LoVo (cell line): ENCODE measurements around the gene ATRNL1.
"Not testable (repeated sequence)": the region's sequence is repeated elsewhere in the genome, so short reads cannot be mapped to it uniquely, and the experiment has no call there.

Experiments used
- DNase-seq: peaks from one replicate; pipeline ENCODE4 v3.0.0-alpha.2; 2016; ENCODE audit warnings: low spot score

ATRNL1 gene

DNA sequence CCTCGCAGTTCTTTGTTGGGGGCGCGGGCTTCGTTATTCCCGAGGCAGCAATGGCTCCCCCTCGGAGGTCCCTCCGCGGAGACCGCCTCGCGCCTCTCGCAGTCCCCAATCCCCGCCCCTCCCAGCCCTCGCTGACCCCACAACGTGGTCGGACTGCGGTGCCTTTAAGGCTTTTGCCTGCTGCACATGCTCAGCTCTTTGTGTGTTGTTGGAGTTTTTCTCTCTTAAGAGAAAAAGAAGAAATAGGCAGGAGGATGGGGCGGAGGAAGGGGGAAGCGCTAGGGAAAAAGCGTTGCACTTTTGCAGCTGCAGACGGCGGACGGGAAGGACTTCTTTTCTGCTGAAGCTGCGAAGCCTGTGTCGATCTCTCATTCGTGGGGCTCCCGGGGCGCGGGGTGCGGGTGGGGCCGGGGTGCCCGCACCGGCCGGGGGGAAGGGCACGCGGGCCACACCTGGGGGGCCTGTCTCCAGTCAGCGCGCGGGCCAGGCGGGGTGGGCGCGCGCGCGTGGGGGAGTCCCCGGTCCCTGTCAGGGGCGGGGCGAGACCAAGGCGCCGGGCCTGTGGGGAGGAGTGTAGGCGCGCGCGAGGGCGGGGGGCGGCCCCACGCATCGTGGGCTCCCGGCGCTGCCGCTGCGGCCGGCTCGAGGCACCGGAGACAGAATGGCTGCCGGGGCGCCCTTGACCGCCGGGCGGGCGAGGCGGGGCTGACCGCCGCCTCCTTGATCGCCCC lies 445 bp upstream of the ATRNL1 start:
- DNase-seq: peak; percentile 16

DNA sequence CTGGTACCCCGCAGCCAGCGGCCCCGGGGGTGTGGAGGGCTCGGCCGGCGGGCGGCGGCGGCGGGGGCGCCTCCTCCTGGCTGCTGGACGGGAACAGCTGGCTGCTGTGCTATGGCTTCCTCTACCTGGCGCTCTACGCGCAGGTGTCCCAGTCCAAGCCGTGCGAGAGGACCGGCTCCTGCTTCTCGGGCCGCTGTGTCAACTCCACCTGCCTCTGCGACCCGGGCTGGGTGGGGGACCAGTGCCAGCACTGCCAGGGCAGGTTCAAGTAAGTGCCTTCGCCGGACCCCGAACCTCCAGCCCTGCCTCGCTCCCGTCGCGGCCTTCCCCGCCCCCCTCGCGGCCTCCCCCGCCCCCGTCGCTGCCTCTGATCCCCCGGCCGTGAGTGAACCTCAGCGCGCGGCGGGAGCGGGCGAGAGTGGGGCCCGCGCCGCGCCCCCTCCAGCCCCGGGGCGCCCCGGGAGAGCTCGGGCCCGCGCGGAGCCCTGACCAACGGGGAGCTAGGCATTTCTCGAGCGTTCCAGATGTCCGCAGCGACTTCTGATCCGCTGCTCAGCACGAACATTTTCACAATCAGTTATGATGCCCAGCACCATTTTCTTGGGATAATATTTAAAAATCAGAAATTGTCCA lies 727 bp downstream of the ATRNL1 start:
- DNase-seq: no peak

DNA sequence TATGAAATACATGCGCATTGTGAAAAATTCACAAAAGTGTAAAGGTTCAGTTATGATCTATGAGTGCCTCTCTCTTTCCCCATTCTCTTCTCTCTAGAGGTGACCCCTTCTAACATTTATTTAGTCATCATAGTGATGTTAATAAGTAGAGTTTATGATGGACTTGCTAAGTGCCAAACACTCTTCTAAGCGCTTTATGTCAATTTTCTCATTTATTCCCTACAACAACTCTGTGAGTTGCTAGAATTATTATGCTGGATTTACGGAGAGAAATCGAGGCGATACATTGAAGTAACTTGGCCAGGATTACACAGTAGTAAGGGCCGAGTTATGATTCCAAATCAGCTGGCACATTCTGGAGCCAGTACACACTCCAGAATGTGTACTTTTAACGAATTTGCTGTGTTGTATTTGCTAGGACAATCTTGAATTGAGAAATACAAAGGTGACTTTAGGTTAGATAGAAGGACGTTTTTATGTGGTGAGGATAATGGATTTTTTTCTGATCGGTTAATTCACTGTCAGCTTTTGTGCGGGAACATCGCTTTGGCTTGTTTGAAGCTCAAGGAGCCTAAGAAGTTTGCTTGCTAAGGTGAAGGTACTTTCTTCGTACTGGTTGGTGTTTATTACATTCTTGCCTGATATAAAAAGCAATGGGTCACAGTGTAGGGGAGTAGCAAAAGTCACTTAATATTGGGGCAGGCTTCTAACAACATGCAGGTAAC lies 1.4 kb downstream of the ATRNL1 start:
- DNase-seq: no peak

DNA sequence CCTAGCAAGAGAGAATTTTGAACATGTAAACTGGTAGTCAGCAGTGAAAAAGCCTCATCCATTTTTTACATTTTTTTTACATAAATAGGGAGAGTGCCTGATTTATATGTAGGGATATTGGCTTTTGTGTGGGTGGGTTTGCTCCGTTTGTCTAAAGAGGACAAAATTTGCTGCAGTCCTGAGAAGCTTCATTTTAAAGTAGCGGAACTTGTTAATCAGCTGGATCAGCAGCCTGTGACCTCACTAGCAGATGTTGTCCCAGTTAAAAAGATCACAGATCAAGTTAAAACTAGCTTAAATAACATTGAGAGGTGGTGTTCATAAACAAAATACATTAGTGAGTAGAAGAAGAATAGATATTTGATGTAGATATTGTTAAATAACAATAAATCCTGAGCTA lies 2.6 kb downstream of the ATRNL1 start:
- no peak for DNase-seq

DNA sequence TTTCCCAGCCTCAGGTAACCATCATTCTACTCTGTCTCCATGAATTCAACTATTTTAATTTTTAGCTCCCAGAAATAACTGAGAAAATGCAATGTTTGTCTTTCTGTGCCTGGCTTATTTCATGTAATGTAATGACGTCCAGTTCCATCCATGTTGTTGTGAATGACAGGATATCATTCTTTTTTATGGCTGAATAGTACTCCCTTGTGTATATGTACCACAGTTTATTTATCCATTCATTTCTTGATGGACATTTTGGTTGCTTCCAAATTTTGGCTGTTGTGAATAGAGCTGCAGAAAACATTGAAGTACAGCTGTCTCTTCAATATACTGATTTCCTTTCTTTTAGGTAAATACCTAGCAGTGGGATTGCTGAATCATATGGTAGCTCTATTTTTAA lies 10.5 kb downstream of the ATRNL1 start:
- DNase-seq: no peak

DNA sequence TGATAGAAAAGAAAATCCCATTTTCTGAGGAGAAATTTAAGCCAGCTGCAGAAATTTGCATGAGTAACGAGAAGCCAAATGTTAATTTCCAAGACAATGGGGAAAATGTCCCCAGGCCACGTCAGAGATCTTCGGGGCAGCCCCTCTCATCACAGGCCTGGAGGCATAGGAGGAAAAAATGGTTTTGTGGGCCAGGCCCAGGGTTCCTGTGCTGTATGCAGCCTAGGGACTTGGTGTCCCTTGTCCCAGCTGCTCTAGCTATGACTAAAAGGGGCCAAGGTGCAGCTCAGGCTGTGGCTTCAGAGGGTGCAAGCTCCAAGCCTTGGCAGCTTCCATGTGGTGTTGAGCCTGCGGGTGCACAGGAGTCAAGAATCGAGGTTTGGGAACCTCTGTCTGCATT lies 12.2 kb downstream of the ATRNL1 start:
- DNase-seq: not testable (repeated sequence)

DNA sequence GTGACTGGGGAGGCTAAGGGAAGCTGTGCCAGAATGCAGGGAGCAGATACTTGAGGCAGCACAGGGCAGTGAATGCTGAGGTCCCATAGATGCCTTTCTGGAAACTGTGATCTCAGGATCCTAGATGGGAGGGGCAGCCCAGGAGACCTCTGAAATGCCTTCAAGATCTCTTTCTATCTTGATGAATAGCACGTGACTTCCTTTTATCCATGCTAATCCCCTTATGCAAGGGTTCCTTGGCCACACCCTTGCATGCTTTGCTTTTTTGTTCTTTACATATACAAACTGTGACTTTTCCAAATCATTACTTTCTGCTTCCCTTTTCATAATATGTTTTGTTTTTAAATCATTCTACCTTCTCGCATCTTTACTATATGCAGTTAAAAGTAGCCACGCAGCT lies 14.7 kb downstream of the ATRNL1 start:
- no peak for DNase-seq

DNA sequence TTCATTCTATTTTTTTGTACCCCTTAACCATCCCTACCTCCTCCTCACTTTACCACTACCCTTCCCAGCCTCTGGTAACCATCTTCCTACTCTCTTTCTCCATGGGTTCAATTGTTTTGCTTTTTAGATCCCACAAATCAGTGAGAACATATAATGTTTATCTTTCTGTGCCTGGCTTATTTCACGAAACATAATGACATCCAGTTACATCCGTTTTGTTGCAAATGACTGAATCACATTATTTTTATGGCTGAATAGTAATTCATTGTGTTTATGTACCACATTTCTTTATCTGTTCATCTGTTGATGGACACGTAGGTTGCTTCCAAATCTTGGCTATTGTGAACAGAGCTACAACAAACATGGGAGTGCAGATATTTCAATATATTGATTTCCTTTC lies 24.1 kb downstream of the ATRNL1 start:
- no peak for DNase-seq

DNA sequence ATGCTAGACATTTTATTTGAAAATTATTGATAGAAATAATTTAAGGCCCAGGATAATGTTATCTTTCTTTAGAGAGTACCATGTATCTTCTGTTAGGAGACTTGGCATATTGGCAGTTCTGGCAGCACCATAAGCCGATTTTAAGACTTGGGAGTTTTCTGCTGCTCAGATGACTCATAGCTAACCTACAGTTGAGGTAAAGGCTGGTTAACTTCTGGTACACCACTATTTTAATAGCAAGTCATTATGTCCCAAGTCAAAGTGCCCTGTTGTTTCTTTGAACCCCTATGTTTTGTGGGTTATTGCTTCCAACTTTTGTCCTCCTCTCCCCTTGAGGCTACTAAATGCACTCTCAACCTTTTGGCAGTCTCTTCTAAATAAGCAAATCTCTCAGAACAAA lies 25.2 kb downstream of the ATRNL1 start:
- DNase-seq: no peak

DNA sequence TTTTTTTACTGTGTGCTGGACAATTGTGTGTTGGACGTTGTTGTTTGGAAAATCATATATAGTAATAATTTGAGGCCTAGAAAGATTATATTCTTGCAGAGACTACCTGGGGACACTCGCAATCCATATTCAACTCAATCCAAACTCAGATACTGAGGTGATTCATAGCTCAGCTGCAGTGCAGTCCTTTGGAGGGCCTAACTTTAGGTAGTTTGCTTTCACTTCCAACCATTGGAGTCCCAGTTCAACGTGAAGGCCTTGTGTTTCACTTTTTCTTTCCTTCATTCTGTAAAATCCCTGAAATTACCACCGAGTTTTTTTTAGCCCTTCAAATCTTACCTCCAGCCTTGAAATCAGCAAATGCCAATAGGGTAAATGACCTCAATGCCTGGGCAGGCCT lies 32.3 kb downstream of the ATRNL1 start:
- DNase-seq: no peak

DNA sequence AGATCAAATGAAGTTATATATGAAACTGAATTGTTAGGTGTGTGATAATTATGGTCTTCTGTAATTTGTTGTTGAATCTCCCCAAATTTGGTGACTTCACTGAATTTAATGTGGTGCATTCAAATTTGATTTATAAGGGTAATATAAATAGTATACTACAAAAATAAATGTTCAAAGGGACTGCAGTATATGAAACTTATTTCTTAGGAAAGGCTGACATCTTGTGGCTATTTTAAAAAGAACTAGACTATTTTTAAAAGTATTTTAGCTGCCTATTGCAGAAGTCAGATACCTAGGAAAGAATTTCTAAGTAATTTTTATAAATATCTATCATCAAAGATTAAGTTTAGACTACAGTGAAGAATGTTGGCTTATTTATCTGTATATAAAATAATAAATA lies 36.6 kb downstream of the ATRNL1 start:
- peak; percentile 63 for DNase-seq

DNA sequence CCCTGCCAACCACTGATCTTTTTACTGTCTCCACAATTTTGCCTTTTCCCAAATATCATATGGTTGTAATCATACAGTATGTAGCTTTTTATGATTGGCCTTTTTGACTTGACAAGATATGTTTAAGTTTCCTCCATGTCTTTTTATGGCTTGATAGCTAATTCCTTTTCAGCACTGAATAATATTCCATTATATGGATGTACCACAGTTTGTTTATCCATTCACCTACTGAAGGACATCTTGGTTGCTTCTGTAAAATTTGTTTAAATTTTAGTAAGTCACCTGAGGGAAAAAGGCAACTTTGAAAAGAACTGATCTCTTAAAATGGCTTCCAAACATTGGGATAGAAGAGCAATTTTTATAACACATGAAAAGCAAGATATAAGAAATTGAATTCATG lies 43.5 kb downstream of the ATRNL1 start:
- no peak for DNase-seq

DNA sequence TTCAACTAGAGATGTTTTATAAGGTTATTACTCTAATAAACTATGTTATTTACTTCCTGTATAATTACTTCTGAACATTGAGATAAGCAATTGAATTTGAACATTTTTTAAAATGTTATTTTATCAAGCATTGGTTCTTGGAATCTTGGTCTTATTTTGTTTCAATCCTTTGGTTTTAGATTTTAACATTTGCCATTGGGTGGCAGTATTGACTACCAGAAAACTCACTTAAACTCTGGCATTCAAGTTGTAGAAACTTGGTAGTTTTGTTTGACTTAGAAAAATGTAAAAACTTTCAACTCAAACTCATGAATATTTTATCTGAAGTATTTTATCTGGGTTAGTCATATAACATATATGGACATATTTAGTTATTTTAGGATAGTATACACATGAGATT lies 48.1 kb downstream of the ATRNL1 start:
- no peak for DNase-seq

DNA sequence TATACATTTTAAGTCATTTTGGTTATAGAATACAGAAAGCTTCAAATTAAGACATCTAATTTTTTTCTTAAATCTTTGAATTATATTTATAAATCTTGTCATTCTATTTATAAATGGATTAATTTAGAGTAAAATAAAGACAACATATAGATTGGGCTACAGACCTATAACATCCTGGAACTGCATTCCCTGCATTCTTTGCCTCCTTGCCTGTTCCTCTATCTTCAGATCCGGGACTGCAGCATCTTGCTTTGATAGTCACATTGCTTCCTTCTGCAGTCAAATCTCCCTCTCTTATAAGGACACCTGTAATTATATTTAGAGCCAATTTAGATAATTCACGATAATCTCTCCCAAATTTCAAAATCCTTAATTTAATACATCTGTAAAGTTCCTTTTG lies 64.2 kb downstream of the ATRNL1 start:
- DNase-seq: no peak

DNA sequence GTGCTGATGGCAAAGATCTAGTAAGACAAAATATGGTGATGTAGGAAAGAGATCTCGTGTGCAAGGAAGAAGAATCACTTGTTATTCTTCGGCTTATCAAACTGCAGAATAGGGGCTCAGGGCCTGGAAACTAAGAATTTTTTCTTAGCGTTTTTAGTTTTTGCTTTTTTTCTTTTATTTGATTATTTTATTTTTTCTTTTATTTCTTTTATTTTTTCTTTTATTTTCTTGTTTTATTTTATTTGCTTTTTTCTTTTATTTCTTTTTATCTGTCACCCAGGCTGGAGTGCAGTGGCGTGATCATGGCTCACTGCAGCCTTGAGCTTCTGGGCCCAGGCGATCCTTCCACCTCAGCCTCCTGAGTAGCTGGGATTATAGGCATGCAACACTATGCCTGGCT lies 70.0 kb downstream of the ATRNL1 start:
- no peak for DNase-seq

DNA sequence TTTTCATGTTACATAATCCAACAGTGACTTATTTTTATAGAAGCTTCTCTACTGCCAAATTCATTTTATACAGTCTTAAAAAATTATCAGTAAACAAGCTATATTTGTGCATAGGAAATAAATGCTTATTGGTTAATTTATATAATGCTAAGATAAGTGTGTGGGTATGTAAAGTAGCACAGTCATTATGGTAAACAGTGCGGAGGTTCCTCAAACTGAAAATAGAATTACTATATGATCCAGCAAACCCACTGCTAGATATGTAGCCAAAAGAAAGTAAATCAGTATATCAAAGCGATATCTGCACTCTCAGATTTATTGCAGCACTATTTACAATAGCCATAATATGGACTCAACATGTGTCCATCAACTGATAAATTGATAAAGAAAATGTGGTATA lies 71.1 kb downstream of the ATRNL1 start:
- DNase-seq: no peak

DNA sequence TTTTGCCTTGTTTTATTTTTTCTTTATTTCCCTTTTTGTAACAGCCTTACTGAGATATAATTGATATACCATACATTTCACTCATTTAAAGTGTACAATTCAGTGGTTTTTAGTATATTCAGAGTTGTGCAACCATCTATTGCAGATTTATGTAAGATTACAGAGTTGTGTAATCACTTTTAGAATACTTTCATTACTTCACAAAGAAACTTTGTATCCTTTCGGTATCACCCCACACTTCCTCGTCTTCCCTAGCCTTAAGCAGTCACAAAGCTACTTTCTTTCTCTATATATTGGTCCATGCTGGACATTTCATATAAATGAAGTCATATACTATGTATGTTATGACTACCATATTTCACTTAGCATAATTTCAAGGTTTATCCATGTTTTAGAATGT lies 74.6 kb downstream of the ATRNL1 start:
- DNase-seq: no peak

DNA sequence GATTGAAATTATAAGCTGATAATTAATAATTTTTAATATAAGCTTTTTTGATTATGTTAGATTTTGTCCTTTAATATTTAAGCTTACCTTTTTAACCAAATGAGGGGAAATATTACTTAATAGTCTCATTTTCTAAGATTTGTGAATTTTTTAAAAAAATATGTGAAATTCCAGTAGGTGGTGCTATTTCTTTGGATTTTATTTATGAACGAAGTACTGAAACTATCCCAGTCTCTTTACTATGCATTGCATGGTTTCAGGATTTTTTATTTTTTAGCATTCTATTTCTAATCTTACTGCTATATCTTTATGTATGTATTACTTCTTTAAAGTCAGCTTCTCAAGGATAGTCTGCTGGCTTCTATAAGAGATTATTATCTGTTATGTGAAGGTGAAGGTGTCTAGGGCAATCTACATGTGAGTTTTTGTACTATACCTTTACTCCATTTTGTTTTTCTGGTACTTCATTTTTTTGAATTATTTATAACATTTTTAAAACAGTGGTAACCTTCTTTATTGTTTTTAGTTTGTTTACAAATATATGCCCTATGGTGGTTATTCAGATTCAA lies 78.3 kb downstream of the ATRNL1 start:
- DNase-seq: peak; percentile 11

DNA sequence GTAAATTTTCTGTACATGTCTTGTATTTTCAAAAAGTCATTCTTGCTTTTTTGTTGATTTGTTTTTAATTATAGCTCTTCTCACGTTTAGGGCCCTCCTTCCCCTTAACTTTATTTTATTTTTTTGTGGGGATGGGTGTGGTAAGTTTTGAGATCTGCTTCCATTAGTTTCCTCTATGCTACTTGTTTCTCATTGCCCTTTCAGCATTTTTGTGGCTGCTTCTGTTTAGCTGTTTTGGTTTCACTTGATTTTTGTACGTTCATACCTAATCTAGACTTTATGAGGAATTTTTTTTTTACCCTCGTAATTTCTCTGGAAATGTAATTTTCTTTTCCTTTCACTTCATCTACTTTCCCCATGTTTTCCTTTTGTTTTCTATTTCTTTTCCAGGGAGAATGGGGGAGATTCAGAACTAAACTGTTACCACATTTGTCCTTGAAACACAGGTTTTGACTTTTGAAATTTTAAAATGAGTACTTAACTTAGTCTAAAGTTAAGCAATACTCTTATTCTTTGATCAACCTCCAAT lies 80.8 kb downstream of the ATRNL1 start:
- DNase-seq: no peak

DNA sequence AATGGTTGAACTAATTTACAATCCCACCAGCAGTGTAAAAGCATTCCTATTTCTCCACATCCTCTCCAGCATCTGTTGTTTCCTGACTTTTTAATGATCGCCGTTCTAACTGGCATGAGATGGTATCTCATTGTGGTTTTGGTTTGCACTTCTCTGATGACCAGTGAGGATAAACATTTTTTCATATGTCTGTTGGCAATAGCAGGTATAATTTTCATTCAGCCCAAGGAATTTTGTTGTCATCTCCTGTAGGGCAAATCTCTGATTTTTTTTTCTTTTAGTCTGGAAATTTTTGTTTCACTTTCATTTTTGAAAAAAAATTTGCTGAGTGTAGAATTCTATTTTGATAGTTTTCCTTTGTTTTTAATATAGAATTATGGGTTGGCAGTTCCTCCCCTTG lies 114.1 kb downstream of the ATRNL1 start:
- not testable (repeated sequence) for DNase-seq

DNA sequence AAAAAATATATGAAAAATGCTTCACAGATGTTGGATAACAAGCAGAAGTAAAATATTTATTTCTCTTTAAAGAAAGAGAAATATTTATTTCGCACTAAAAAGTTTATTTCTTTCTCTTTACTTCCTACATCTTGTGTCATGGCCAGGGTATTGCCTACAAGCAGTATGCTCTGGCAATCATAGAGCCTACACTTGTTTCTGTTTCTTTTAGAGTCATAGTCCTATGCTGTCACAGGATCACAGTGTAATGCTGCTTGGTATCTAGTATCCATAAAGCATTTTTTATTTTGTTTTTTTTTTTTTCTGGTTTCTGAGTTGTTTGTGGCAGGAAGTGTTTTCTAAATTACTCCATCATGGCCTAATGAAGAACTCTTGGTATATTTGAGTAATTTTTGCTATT lies 116.0 kb downstream of the ATRNL1 start:
- DNase-seq: no peak

DNA sequence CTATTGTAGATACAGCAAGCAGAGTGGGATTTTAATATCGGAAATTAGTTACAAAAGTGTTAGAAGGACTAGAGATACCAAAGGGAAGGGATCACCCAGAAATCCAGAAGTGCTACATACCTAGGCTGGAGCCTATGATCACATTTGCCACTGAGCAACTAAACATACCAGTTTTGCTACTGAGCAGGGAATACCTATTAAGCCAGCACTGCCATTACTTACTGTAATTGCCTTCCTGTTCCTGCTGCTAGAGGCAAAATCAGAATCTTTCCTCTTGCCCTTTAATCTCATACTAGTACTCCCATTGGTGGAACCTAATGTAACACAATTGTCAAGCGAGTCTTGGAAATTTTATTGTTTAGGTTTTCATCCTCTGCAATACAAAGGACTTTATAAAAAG lies 121.7 kb downstream of the ATRNL1 start:
- DNase-seq: no peak

DNA sequence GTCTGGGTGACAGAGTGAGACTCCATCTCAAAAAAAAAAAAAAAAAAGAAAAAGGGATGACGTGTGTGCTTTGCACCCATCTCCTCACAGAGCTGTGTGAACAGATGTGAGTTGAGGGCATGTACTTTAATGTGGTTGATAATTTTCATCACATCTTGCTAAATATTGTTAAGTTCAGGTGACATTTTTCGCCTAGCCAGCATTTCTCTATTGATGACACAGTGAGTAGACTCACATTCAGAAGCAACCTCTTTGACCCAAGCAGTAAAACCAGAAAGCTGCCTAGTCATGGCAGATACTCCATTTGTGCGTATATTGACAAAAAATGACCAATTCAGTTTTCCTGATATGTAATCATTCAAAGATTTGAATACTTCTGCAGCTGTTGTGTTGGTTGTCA lies 126.0 kb downstream of the ATRNL1 start:
- no peak for DNase-seq
